GM18909 (cell line): ENCODE measurements around the gene DENND1B.

Experiments
- ATAC-seq: cut with Tn5 transposase; IDR thresholded peaks from one replicate; pipeline ENCODE4 v1.9.1; 2021; ENCODE audit warnings: mild to moderate bottlenecking; ENCODE audit not compliant: unreplicated experiment, poor library complexity

Gene DENND1B

GRCh38 chr1:197485790-197486189 lies 289.5 kb downstream of the DENND1B start:
- no peak for ATAC-seq

GRCh38 chr1:197481101-197481500 lies 294.2 kb downstream of the DENND1B start:
- no peak for ATAC-seq

- ATAC-seq, result no peak
Observed at GRCh38 chr1:197480446-197480845, 294.8 kb downstream of the DENND1B start.

GRCh38 chr1:197472141-197472540 lies 303.1 kb downstream of the DENND1B start:
- no peak for ATAC-seq

GRCh38 chr1:197471248-197471985 lies 303.9 kb downstream of the DENND1B start:
- ATAC-seq, result no peak

GRCh38 chr1:197470330-197470729 lies 304.9 kb downstream of the DENND1B start:
- ATAC-seq, result no peak

- ATAC-seq, result no peak
Observed at GRCh38 chr1:197469620-197470210, 305.6 kb downstream of the DENND1B start.

GRCh38 chr1:197468543-197469175 lies 306.6 kb downstream of the DENND1B start:
- ATAC-seq, result no peak

- ATAC-seq, result no peak
Observed at GRCh38 chr1:197467881-197468280, 307.4 kb downstream of the DENND1B start.

GRCh38 chr1:197466813-197467212 lies 308.5 kb downstream of the DENND1B start:
- no peak for ATAC-seq

GRCh38 chr1:197465528-197466327 lies 309.6 kb downstream of the DENND1B start:
- no peak for ATAC-seq

- ATAC-seq, result no peak
Observed at GRCh38 chr1:197464044-197464443, 311.2 kb downstream of the DENND1B start.

GRCh38 chr1:197463142-197463541 lies 312.1 kb downstream of the DENND1B start:
- ATAC-seq, result no peak

- ATAC-seq, result no peak
Observed at GRCh38 chr1:197462539-197462938, 312.7 kb downstream of the DENND1B start.
